ENCODE data around the gene MAGI3.
"Not testable (repeated sequence)": the region's sequence is repeated elsewhere in the genome, so short reads cannot be mapped to it uniquely, and the experiment has no call there.

Gene MAGI3

GRCh38 chr1:113452921-113453770 is 62.8 kb downstream of the MAGI3 start:
- no peak for DNase-seq

- no peak for DNase-seq
These were observed 63.4 kb downstream of the MAGI3 start for GRCh38 chr1:113453771-113454083.

- no peak for DNase-seq
These were observed 65.1 kb downstream of the MAGI3 start for GRCh38 chr1:113455374-113455773.

GRCh38 chr1:113456967-113457366 is 66.7 kb downstream of the MAGI3 start:
- DNase-seq = no peak

- no peak for DNase-seq
These were observed 69.0 kb downstream of the MAGI3 start for GRCh38 chr1:113459279-113459678.

GRCh38 chr1:113467991-113468390 is 77.7 kb downstream of the MAGI3 start:
- no peak for DNase-seq

- not testable (repeated sequence) for DNase-seq
These were observed 88.3 kb downstream of the MAGI3 start for GRCh38 chr1:113478427-113479195.

GRCh38 chr1:113479713-113480676 is 89.7 kb downstream of the MAGI3 start:
- no peak for DNase-seq

GRCh38 chr1:113485131-113485530 is 94.8 kb downstream of the MAGI3 start:
- not testable (repeated sequence) for DNase-seq

- no peak for DNase-seq
These were observed 98.4 kb downstream of the MAGI3 start for GRCh38 chr1:113488576-113489177.

- no peak for DNase-seq
These were observed 100.1 kb downstream of the MAGI3 start for GRCh38 chr1:113490384-113490783.

GRCh38 chr1:113493533-113493932 is 103.2 kb downstream of the MAGI3 start:
- DNase-seq = no peak

- DNase-seq = no peak
These were observed 115.0 kb downstream of the MAGI3 start for GRCh38 chr1:113505357-113505756.

- DNase-seq = no peak
These were observed 117.4 kb downstream of the MAGI3 start for GRCh38 chr1:113507552-113508214.

- DNase-seq = no peak
These were observed 118.2 kb downstream of the MAGI3 start for GRCh38 chr1:113508364-113509164.

GRCh38 chr1:113509766-113510165 is 119.5 kb downstream of the MAGI3 start:
- DNase-seq = not testable (repeated sequence)

- no peak for DNase-seq
These were observed 121.0 kb downstream of the MAGI3 start for GRCh38 chr1:113511269-113511668.

- no peak for DNase-seq
These were observed 125.2 kb downstream of the MAGI3 start for GRCh38 chr1:113515498-113515897.

- DNase-seq = no peak
These were observed 127.0 kb downstream of the MAGI3 start for GRCh38 chr1:113517346-113517745.

GRCh38 chr1:113517983-113518382 is 127.7 kb downstream of the MAGI3 start:
- no peak for DNase-seq

GRCh38 chr1:113519556-113519955 is 129.2 kb downstream of the MAGI3 start:
- DNase-seq = no peak

Measured in stimulated activated CD4-positive, alpha-beta T cell treated with anti-CD3 and anti-CD28 coated beads, Interleukin-4, amount 100 ng/mL, for 1 hour (primary cell).